Ovary (tissue), 3 donors: ENCODE results near the gene POLE.

Experiments used
- CTCF ChIP-seq, 3 donors: fragments of 450-650 bp in 2 of 3; fragments of 200-600 bp in 1 of 3; IDR thresholded peaks; one replicate each; pipeline versions ENCODE4 v1.5.1 to v1.8.0; 2016 to 2022; ENCODE audit warnings: antibody characterized with exemption in 3 of 3, mild to moderate bottlenecking in 1 of 3
- EP300 ChIP-seq: sonication (generic); formaldehyde crosslinking; IDR thresholded peaks from one replicate; pipeline ENCODE4 v1.6.1; 2017; ENCODE audit warnings: antibody characterized with exemption
- POLR2A ChIP-seq: fragments of 450-650 bp; IDR thresholded peaks from one replicate; pipeline ENCODE4 v1.6.1; 2017; ENCODE audit warnings: antibody characterized with exemption, mild to moderate bottlenecking, moderate library complexity
- donor health status: DM: no; HTN: no; CAD: no.

- no peak for TF ChIP-seq CTCF (IDR thresholded peaks at IDR 0.05)
- no peak for TF ChIP-seq POLR2A
- TF ChIP-seq EP300: no peak
Measured at GRCh38 chr12:132713123-132713522, 26.0 kb upstream of the POLE start.
